Endothelial cell of umbilical vein (primary cell): ENCODE measurements around the gene IFI27L2. TPM values are rescaled to one million over a fixed set of nuclear protein-coding genes. Genes with fewer than 3 reads are reported as not detected.

Source experiments
- BruUV-seq: library from RNA; stranded (reverse); fragments of 400-500 nt; replicated peaks from 2 replicates; lab custom pipeline; 2021; lab: Mats Ljungman, UMichigan
- CTCF ChIA-PET: fragments of 300-600, 350-600 bp; sonication (Branson Sonifier 250); formaldehyde crosslinking; loops from one replicate; lab custom pipeline; 2021; ENCODE audit warnings: antibody characterized with exemption, inconsistent platforms; lab: Charles Lee
- POLR2A ChIA-PET: fragments of 300-600, 350-600 bp; sonication (Branson Sonifier 250); formaldehyde crosslinking; loops from one replicate; lab custom pipeline; 2021; ENCODE audit warnings: antibody characterized with exemption, inconsistent platforms; lab: Charles Lee
- DNase-seq: peaks from one replicate; pipeline ENCODE4 v3.0.0-alpha.2; 2011; ENCODE audit warnings: low read depth, low spot score
- FAIRE-seq: peaks from 2 replicates; lab custom pipeline; 2011; peaks lifted over from hg19 to GRCh38; lab: Jason Lieb, UNC
- H2AFZ ChIP-seq: 2 replicates; pipeline ENCODE4 v1.6.0; 2012; ENCODE audit warnings: low read depth, low read length, control low read depth, inconsistent platforms
- H3K27ac ChIP-seq: 2 replicates; pipeline ENCODE4 v1.5.1; 2011; ENCODE audit warnings: low read depth, mild to moderate bottlenecking, control low read depth, low read length, moderate library complexity; ENCODE audit not compliant: insufficient read depth
- H3K27me3 ChIP-seq, 2 experiments: 2 replicates each; pipeline versions ENCODE4 v1.6.0 to v1.6.1; 2011; ENCODE audit warnings: low read length in 2 of 2, mixed read lengths in 1 of 2; ENCODE audit not compliant: control insufficient read depth in 2 of 2, insufficient read depth in 2 of 2
- H3K36me3 ChIP-seq, 2 experiments: 2 replicates in 1 of 2; 3 replicates in 1 of 2; pipeline ENCODE4 v1.5.1; 2011; ENCODE audit warnings: low read length in 2 of 2, mild to moderate bottlenecking in 1 of 2, moderate library complexity in 1 of 2; ENCODE audit not compliant: control insufficient read depth in 2 of 2, insufficient read depth in 2 of 2; ENCODE audit errors: extremely low read depth in 1 of 2
- H3K4me1 ChIP-seq: 3 replicates; pipeline ENCODE4 v1.5.1; 2011; ENCODE audit warnings: mild to moderate bottlenecking, low read length; ENCODE audit not compliant: control insufficient read depth, insufficient read depth; ENCODE audit errors: extremely low read depth
- H3K4me2 ChIP-seq: 2 replicates; pipeline ENCODE4 v1.6.1; 2011; ENCODE audit warnings: low read length, control low read depth, mixed read lengths; ENCODE audit not compliant: insufficient read depth
- H3K4me3 ChIP-seq, 3 experiments: fragments of 200-600 bp in 1 of 3; sonication (generic), shearing (Covaris generic) in 1 of 3; replicated peaks in 1 of 3; 2 replicates each; pipeline ENCODE4 v1.5.1; 2011 to 2016; ENCODE audit warnings: control low read depth in 3 of 3, low read length in 3 of 3, mild to moderate bottlenecking in 2 of 3, inconsistent platforms in 1 of 3, low read depth in 1 of 3, moderate library complexity in 1 of 3; ENCODE audit not compliant: insufficient read depth in 1 of 3
- H3K79me2 ChIP-seq: 2 replicates; pipeline ENCODE4 v1.6.0; 2012; ENCODE audit warnings: low read length, inconsistent platforms; ENCODE audit not compliant: control insufficient read depth, insufficient read depth
- H3K9ac ChIP-seq: replicated peaks from 2 replicates; pipeline ENCODE3; 2011; ENCODE audit warnings: low read length, control low read depth; ENCODE audit not compliant: insufficient read depth; ENCODE audit errors: extremely low read depth
- H3K9me1 ChIP-seq: replicated peaks from 3 replicates; pipeline ENCODE4 v1.6.0; 2011; ENCODE audit warnings: mild to moderate bottlenecking, low read length; ENCODE audit not compliant: control insufficient read depth, insufficient read depth; ENCODE audit errors: extremely low read depth
- H3K9me3 ChIP-seq: replicated peaks from 2 replicates; pipeline ENCODE4 v1.5.1; 2012; ENCODE audit warnings: low read length, inconsistent platforms; ENCODE audit not compliant: control insufficient read depth, insufficient read depth
- H4K20me1 ChIP-seq: replicated peaks from 2 replicates; pipeline ENCODE3; 2011; ENCODE audit warnings: mild to moderate bottlenecking, low read length; ENCODE audit not compliant: control insufficient read depth, insufficient read depth; ENCODE audit errors: extremely low read depth
- CTCF ChIP-seq, 2 donors: IDR thresholded peaks; 1 replicate in 1 of 2; 2 replicates in 1 of 2; pipeline ENCODE4 v1.5.1; 2011; ENCODE audit warnings: low read length in 2 of 2, mild to moderate bottlenecking in 2 of 2, moderate library complexity in 2 of 2, control low read depth in 1 of 2, inconsistent platforms in 1 of 2, low read depth in 1 of 2; ENCODE audit not compliant: insufficient read depth in 1 of 2; ENCODE audit errors: extremely low read depth in 1 of 2
- EZH2 ChIP-seq: IDR thresholded peaks from 2 replicates; pipeline ENCODE4 v1.6.1; 2012; ENCODE audit warnings: borderline replicate concordance, low read depth, mild to moderate bottlenecking, moderate library complexity, low read length, inconsistent platforms; ENCODE audit not compliant: severe bottlenecking
- FOS ChIP-seq: IDR thresholded peaks from 2 replicates; pipeline ENCODE4 v1.6.1; 2011; ENCODE audit warnings: mild to moderate bottlenecking, low read length, moderate library complexity, borderline replicate concordance; ENCODE audit not compliant: insufficient read depth
- GATA2 ChIP-seq: IDR thresholded peaks from 2 replicates; pipeline ENCODE4 v1.7.0; 2011; ENCODE audit warnings: low read depth, mild to moderate bottlenecking, moderate library complexity, mixed read lengths, low read length; ENCODE audit not compliant: insufficient read length, insufficient read depth
- JUN ChIP-seq: IDR thresholded peaks from 2 replicates; pipeline ENCODE4 v1.6.1; 2011; ENCODE audit warnings: borderline replicate concordance, low read depth; ENCODE audit not compliant: insufficient read length, insufficient read depth
- MAX ChIP-seq: IDR thresholded peaks from 2 replicates; pipeline ENCODE4 v1.6.1; 2011; ENCODE audit not compliant: insufficient read depth, insufficient read length
- MYC ChIP-seq: IDR thresholded peaks from one replicate; pipeline ENCODE4 v1.6.1; 2011; ENCODE audit warnings: mild to moderate bottlenecking, low read depth, low read length
- POLR2A ChIP-seq: IDR thresholded peaks from 2 replicates; pipeline ENCODE4 v1.6.1; 2012; ENCODE audit warnings: low read depth, mild to moderate bottlenecking, control low read depth, low read length
- POLR2AphosphoS5 ChIP-seq: IDR thresholded peaks from 2 replicates; pipeline ENCODE4 v1.6.1; 2012; ENCODE audit warnings: low read depth, mild to moderate bottlenecking, control low read depth, low read length, moderate library complexity; ENCODE audit not compliant: insufficient read depth
- dilution Hi-C: fragments of 300-500 bp; cut with MboI; formaldehyde crosslinking; loops from one replicate; pipeline ENCODE4 v1.15.0; 2019; ENCODE audit warnings: low sequenced_read_pairs; ENCODE audit not compliant: extremely low pct_ligation_motif_present
- intact Hi-C: fragments of 100-400 bp; cut with micrococcal nuclease; formaldehyde crosslinking; loops from one replicate; pipeline ENCODE4 v1.10.0; 2022
- polyA plus RNA-seq, 4 experiments: library from polyadenylated mRNA; depleted of rRNA in 3 of 4; stranded (reverse) in 3 of 4; unstranded in 1 of 4; fragments of >200 nt; gene quantifications; 2 replicates each; pipeline versions ENCODE4 v1.2.1 to v1.2.3, GENCODE V29; 2011 to 2012; ENCODE audit warnings: missing spikeins in 1 of 4
- total RNA-seq: library from RNA; stranded (reverse); gene quantifications from 2 replicates; pipeline ENCODE4 v1.2.3, GENCODE V29; 2021

Gene IFI27L2
- total and polyA plus RNA-seq, 2 donors (not counting 3 experiments of a cell fraction or from before 2014, with no cell fraction given) = 28.7 to 82.9 TPM

- Histone ChIP-seq H3K9me1 (no peaks in the 10 kb centered on the region), H3K36me3 (no peaks in the 10 kb centered on the region), H3K9ac (no peak overlapping the region), H3K4me3 (no peak overlapping the region), H3K27me3 (no peaks in the 10 kb centered on the region), H2AFZ (no peak overlapping the region), H3K4me2 (no peak overlapping the region), H3K9me3 (no peaks in the 10 kb centered on the region), H3K27ac (no peak overlapping the region), H3K4me1 (no peaks in the 10 kb centered on the region), H4K20me1 (no peaks in the 10 kb centered on the region), H3K79me2 (no peaks in the 10 kb centered on the region)
- ChIA-PET CTCF (interaction anchor here (1.7 kb wide), 1 partner anchor 9 kb away, joined by 3 read pairs; no protein-coding TSS in a partner anchor), POLR2A (no interaction called here)
- no peak for FAIRE-seq
- DNase-seq = no peak
- intact Hi-C loops (no loop called here), dilution Hi-C loops (no loop called here)
- TF ChIP-seq CTCF (IDR thresholded peaks at IDR 0.05; ENCODE audit: extremely low read depth in 1 of 2, insufficient read depth in 1 of 2, low read depth in 1 of 2, low read length in 2 of 2) = no peak
- no peak for TF ChIP-seq POLR2AphosphoS5
- no peak for TF ChIP-seq EZH2
- TF ChIP-seq POLR2A = no peak
- TF ChIP-seq MYC = no peak
- no peak for TF ChIP-seq MAX
- TF ChIP-seq FOS = no peak
- TF ChIP-seq JUN = no peak
- TF ChIP-seq GATA2 = no peak
- BruUV-seq = no TSS peak
These were observed 36.0 kb downstream of the IFI27L2 start for GRCh38 chr14:94093418-94093817.
